Lower leg skin (tissue), 3 donors: ENCODE results near the gene KIAA0040.

ENCODE experiments used
- CTCF ChIP-seq, 3 donors: fragments of 450-650 bp; IDR thresholded peaks; one replicate each; pipeline ENCODE4 v1.5.1; 2016; ENCODE audit warnings: antibody characterized with exemption in 3 of 3, mild to moderate bottlenecking in 3 of 3, moderate library complexity in 2 of 3
- POLR2A ChIP-seq, 2 donors: fragments of 450-650 bp; IDR thresholded peaks; one replicate each; pipeline ENCODE4 v1.6.1; 2016 to 2017; ENCODE audit warnings: antibody characterized with exemption in 2 of 2, mild to moderate bottlenecking in 1 of 2, moderate library complexity in 1 of 2

DNA sequence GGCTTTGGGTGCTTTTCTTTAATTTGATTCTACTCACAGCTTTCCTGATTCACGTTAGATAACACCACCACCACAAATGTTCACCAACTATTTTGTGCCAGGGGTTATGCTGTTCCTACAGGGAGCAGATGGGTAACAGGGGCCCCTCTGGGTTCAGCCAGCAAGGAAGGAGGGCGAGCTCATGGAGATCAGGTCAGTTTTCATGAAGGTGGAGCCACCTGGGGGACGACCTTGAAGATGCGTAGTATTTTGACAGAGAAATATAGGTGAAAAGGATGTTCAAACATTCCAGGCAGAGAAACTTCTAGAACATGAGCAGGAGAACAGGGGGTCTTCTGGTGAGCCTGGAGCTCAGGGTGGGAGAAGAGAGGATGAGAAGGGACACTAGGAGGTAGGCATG lies 28.9 kb downstream of the KIAA0040 start:
- TF ChIP-seq CTCF (IDR thresholded peaks at IDR 0.05) (no peak), POLR2A (IDR thresholded peaks at IDR 0.05) (no peak)
